HL-60 (cell line): ENCODE results near the gene CPT1A.

ENCODE experiments used
- POLR2AphosphoS5 ChIP-seq: IDR thresholded peaks from 2 replicates; pipeline ENCODE4 v1.6.1; 2012; ENCODE audit warnings: low read depth
- TF ChIP-seq, protein P1 (sequence below): IDR thresholded peaks from one replicate; pipeline ENCODE4 v1.5.1; 2011; ENCODE audit warnings: low read length, control low read depth, inconsistent platforms; ENCODE audit not compliant: insufficient read depth

- TF ChIP-seq, protein P1, sequence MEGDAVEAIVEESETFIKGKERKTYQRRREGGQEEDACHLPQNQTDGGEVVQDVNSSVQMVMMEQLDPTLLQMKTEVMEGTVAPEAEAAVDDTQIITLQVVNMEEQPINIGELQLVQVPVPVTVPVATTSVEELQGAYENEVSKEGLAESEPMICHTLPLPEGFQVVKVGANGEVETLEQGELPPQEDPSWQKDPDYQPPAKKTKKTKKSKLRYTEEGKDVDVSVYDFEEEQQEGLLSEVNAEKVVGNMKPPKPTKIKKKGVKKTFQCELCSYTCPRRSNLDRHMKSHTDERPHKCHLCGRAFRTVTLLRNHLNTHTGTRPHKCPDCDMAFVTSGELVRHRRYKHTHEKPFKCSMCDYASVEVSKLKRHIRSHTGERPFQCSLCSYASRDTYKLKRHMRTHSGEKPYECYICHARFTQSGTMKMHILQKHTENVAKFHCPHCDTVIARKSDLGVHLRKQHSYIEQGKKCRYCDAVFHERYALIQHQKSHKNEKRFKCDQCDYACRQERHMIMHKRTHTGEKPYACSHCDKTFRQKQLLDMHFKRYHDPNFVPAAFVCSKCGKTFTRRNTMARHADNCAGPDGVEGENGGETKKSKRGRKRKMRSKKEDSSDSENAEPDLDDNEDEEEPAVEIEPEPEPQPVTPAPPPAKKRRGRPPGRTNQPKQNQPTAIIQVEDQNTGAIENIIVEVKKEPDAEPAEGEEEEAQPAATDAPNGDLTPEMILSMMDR, result no peak
- no peak for TF ChIP-seq POLR2AphosphoS5
These were observed 19.2 kb downstream of the CPT1A start for GRCh38 chr11:68822546-68822945.
